Ishikawa (cell line): ENCODE measurements around the gene CPEB3.

Source experiments
- CEBPB ChIP-seq: IDR thresholded peaks from 2 replicates; pipeline ENCODE4 v1.6.1; 2012
- CREB1 ChIP-seq: IDR thresholded peaks from 2 replicates; pipeline ENCODE4 v1.6.1; 2012; ENCODE audit warnings: low read depth
- EGR1 ChIP-seq: IDR thresholded peaks from 2 replicates; pipeline ENCODE4 v1.6.1; 2012
- EP300 ChIP-seq: IDR thresholded peaks from 2 replicates; pipeline ENCODE4 v1.6.1; 2012; ENCODE audit warnings: borderline replicate concordance
- FOXM1 ChIP-seq: IDR thresholded peaks from 2 replicates; pipeline ENCODE4 v1.6.1; 2012; ENCODE audit warnings: low read depth, borderline replicate concordance
- MAX ChIP-seq: IDR thresholded peaks from 2 replicates; pipeline ENCODE4 v1.6.1; 2012
- RAD21 ChIP-seq: IDR thresholded peaks from 2 replicates; pipeline ENCODE4 v1.6.1; 2012; ENCODE audit warnings: low read depth
- REST ChIP-seq: IDR thresholded peaks from 2 replicates; pipeline ENCODE4 v1.6.1; 2012; ENCODE audit warnings: low read depth, mild to moderate bottlenecking
- TAF1 ChIP-seq: IDR thresholded peaks from 2 replicates; pipeline ENCODE4 v1.6.1; 2012; ENCODE audit warnings: low read depth, mild to moderate bottlenecking
- TCF12 ChIP-seq: IDR thresholded peaks from 2 replicates; pipeline ENCODE4 v1.6.1; 2012; ENCODE audit warnings: low read depth
- USF1 ChIP-seq: IDR thresholded peaks from 2 replicates; pipeline ENCODE4 v1.6.1; 2012
- YY1 ChIP-seq: IDR thresholded peaks from 2 replicates; pipeline ENCODE4 v1.6.1; 2012; ENCODE audit warnings: low read depth

- no peak for TF ChIP-seq EP300
- TF ChIP-seq EGR1 = no peak
- no peak for TF ChIP-seq CEBPB
- no peak for TF ChIP-seq YY1
- TF ChIP-seq TAF1 = no peak
- TF ChIP-seq TCF12 = no peak
- TF ChIP-seq USF1 = no peak
- no peak for TF ChIP-seq CREB1
- no peak for TF ChIP-seq REST
- no peak for TF ChIP-seq FOXM1
- no peak for TF ChIP-seq MAX
- TF ChIP-seq RAD21 = no peak
Measured at GRCh38 chr10:92076722-92077121, 214.2 kb downstream of the CPEB3 start.
